H1 (cell line): ENCODE results near the gene C6orf62. TPM values are rescaled to one million over a fixed set of nuclear protein-coding genes. Genes with fewer than 3 reads are reported as not detected.

Experiments
- BRCA1 ChIP-seq: IDR thresholded peaks from 2 replicates; pipeline ENCODE4 v1.6.1; 2012; ENCODE audit warnings: low read depth, low read length, improper control_type of control experiment
- CHD1 ChIP-seq: IDR thresholded peaks from 2 replicates; pipeline ENCODE4 v1.6.1; 2012; ENCODE audit warnings: low read depth, low read length, improper control_type of control experiment
- CTCF ChIP-seq, 3 experiments: IDR thresholded peaks; 1 replicate in 2 of 3; 2 replicates in 1 of 3; pipeline versions ENCODE4 v1.5.1 to v1.6.1; 2011; ENCODE audit warnings: low read length in 3 of 3, mild to moderate bottlenecking in 3 of 3, inconsistent platforms in 2 of 3, low read depth in 1 of 3, moderate library complexity in 1 of 3; ENCODE audit not compliant: insufficient read depth in 1 of 3; ENCODE audit errors: control extremely low read depth in 1 of 3
- GABPA ChIP-seq: IDR thresholded peaks from 2 replicates; pipeline ENCODE4 v1.6.1; 2011; ENCODE audit warnings: mild to moderate bottlenecking, low read length, moderate library complexity, borderline replicate concordance; ENCODE audit not compliant: insufficient read depth
- RXRA ChIP-seq: IDR thresholded peaks from 2 replicates; pipeline ENCODE4 v1.6.1; 2011; ENCODE audit warnings: low read depth, mild to moderate bottlenecking, low read length, moderate library complexity; ENCODE audit not compliant: insufficient read depth
- TCF12 ChIP-seq: IDR thresholded peaks from 2 replicates; pipeline ENCODE4 v1.6.1; 2011; ENCODE audit warnings: low read depth, mild to moderate bottlenecking, low read length
- polyA plus RNA-seq, 7 experiments: library from polyadenylated mRNA; depleted of rRNA in 3 of 7; stranded (reverse) in 5 of 7; unstranded in 2 of 7; fragments of >200 nt in 5 of 7; fragments of 200-250 nt in 2 of 7; gene quantifications; 1 replicate in 5 of 7; 2 replicates in 1 of 7; 4 replicates in 1 of 7; pipeline versions ENCODE4 v1.2.1 to v1.2.3, GENCODE V29; 2011 to 2013; ENCODE audit warnings: missing spikeins in 2 of 7, mixed read lengths in 2 of 7
- total RNA-seq: library from RNA; stranded (reverse); fragmentation: NEBNext Ultra II Directional; extraction: Animal tissue kit (Norgen Biotek cat#: 25700); gene quantifications from 2 replicates; pipeline ENCODE4 v1.2.1, GENCODE V29; 2021

C6orf62 gene
- total and polyA plus RNA-seq, 2 of the 8 experiments (the other 6 are each of a cell fraction or from before 2014, with no cell fraction given): 25.6 to 101 TPM

- no peak for TF ChIP-seq CHD1
- no peak for TF ChIP-seq CTCF (IDR thresholded peaks at IDR 0.05; ENCODE audit: control extremely low read depth in 1 of 3, insufficient read depth in 1 of 3, low read depth in 1 of 3, low read length in 3 of 3)
- no peak for TF ChIP-seq RXRA
- no peak for TF ChIP-seq GABPA
- TF ChIP-seq BRCA1: no peak
- TF ChIP-seq TCF12: no peak
Observed at GRCh38 chr6:24659561-24659960, 59.4 kb downstream of the C6orf62 start (continued).
